Measurements from ENCODE around the gene ICA1. TPM values are rescaled to one million over a fixed set of nuclear protein-coding genes. Genes with fewer than 3 reads are reported as not detected.

Gene ICA1
- total and polyA plus RNA-seq, 2 experiments from 2014 or later, result 45.2 to 83.7 TPM

DNA sequence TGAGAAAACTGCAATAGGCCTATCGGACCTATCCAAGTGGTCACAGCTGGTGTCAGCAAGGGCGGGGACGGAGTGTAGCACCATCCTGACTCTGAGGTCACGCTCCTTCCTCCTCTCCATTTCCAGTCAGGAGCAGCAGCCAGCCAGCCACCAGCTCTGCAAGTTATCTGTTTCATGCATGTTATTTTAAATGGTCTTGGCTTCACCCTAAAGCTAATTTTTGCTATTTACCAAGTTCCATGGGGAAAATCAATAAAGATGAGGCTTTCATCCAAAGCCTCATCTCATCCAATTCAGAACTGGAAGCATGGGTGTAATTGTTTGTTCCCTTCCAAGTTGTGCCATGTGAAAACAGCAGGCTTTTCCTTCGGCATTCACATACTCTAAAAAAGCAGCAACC, 49.3 kb downstream of the ICA1 start (continued):
- TF ChIP-seq ETS1 (IDR thresholded peaks at IDR 0.05), result no peak

DNA sequence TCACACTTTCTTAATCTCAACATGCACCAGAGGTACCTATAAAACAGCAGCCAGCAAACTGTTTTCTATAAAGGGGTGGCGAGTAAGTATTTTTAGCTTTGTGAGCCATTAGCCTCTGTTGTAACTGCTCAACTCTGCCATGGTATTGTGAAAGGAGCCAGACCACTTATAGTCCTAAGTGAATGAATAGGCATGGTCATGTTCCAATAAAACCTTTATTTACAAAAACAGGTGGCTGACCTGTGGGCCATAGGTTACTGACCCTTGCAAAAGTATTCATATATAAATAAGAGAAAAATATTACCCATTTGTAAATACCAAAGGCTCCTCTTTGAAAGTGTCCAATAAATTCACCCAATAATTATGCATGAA, 50.3 kb downstream of the ICA1 start:
- Histone ChIP-seq H3K9me2 (ENCODE audit: insufficient read depth) (no peaks in the 10 kb centered on the region), H3K79me2 (replicated peaks; ENCODE audit: insufficient read depth) (no peaks in the 10 kb centered on the region), H3K27ac (ENCODE audit: low read depth) (no peak overlapping the region), H3F3A (replicated peaks; ENCODE audit: low read depth) (0 out of 2 replicates have a peak, but pooled peaks cover 2% of the 10 kb centered on the region), H2AFZ (no peak overlapping the region), H4K20me1 (replicated peaks; ENCODE audit: insufficient read depth) (no peaks in the 10 kb centered on the region), H3K4me1 (ENCODE audit: insufficient read depth) (peaks cover 58% of the 10 kb centered on the region), H3K36me3 (ENCODE audit: insufficient read depth) (no peaks in the 10 kb centered on the region), H3K4me3 (no peak overlapping the region), H3K27me3 (ENCODE audit: insufficient read depth) (no peaks in the 10 kb centered on the region), H3K4me2 (no peak overlapping the region)
- H3K4me1 Mint-ChIP-seq, result peaks cover 60% of the 10 kb centered on the region
- ATAC-seq (no peak), DNase-seq (ENCODE audit: low spot score) (no peak)
- H3K27ac Mint-ChIP-seq, result no peak overlapping the region
- H3K9me3 Mint-ChIP-seq, result no peaks in the 10 kb centered on the region
- peaks cover 10% of the 10 kb centered on the region for H3K36me3 Mint-ChIP-seq (ENCODE audit: low read depth)
- H3K4me3 Mint-ChIP-seq, result no peak overlapping the region
- H3K27me3 Mint-ChIP-seq (ENCODE audit: insufficient read depth, low read depth, poor library complexity), result peaks cover 6% of the 10 kb centered on the region
- no peak for TF ChIP-seq CREB1 (CRISPR knock-in tag; IDR thresholded peaks at IDR 0.05; ENCODE audit: low read depth)
- TF ChIP-seq, protein P1, sequence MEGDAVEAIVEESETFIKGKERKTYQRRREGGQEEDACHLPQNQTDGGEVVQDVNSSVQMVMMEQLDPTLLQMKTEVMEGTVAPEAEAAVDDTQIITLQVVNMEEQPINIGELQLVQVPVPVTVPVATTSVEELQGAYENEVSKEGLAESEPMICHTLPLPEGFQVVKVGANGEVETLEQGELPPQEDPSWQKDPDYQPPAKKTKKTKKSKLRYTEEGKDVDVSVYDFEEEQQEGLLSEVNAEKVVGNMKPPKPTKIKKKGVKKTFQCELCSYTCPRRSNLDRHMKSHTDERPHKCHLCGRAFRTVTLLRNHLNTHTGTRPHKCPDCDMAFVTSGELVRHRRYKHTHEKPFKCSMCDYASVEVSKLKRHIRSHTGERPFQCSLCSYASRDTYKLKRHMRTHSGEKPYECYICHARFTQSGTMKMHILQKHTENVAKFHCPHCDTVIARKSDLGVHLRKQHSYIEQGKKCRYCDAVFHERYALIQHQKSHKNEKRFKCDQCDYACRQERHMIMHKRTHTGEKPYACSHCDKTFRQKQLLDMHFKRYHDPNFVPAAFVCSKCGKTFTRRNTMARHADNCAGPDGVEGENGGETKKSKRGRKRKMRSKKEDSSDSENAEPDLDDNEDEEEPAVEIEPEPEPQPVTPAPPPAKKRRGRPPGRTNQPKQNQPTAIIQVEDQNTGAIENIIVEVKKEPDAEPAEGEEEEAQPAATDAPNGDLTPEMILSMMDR (conservative IDR thresholded peaks at IDR 0.05; ENCODE audit: low read depth in 2 of 2), result no peak
- TF ChIP-seq POLR2AphosphoS5 (IDR thresholded peaks at IDR 0.05; ENCODE audit: low read depth), result no peak
- no peak for TF ChIP-seq ETS1 (IDR thresholded peaks at IDR 0.05)
- TF ChIP-seq ZNF331 (CRISPR knock-in tag; IDR thresholded peaks at IDR 0.05; ENCODE audit: low read depth), result no peak
- no peak for TF ChIP-seq JUNB (IDR thresholded peaks at IDR 0.05; ENCODE audit: unreplicated experiment)
- TF ChIP-seq ZNF114 (CRISPR knock-in tag; IDR thresholded peaks at IDR 0.05), result no peak
- no peak for TF ChIP-seq NANOG (IDR thresholded peaks at IDR 0.05; ENCODE audit: borderline replicate concordance)
- no peak for TF ChIP-seq STAT1 (IDR thresholded peaks at IDR 0.05; ENCODE audit: unreplicated experiment)
- TF ChIP-seq EZH2 (IDR thresholded peaks at IDR 0.05; ENCODE audit: low read depth, unreplicated experiment), result no peak
- TF ChIP-seq, protein P2, sequence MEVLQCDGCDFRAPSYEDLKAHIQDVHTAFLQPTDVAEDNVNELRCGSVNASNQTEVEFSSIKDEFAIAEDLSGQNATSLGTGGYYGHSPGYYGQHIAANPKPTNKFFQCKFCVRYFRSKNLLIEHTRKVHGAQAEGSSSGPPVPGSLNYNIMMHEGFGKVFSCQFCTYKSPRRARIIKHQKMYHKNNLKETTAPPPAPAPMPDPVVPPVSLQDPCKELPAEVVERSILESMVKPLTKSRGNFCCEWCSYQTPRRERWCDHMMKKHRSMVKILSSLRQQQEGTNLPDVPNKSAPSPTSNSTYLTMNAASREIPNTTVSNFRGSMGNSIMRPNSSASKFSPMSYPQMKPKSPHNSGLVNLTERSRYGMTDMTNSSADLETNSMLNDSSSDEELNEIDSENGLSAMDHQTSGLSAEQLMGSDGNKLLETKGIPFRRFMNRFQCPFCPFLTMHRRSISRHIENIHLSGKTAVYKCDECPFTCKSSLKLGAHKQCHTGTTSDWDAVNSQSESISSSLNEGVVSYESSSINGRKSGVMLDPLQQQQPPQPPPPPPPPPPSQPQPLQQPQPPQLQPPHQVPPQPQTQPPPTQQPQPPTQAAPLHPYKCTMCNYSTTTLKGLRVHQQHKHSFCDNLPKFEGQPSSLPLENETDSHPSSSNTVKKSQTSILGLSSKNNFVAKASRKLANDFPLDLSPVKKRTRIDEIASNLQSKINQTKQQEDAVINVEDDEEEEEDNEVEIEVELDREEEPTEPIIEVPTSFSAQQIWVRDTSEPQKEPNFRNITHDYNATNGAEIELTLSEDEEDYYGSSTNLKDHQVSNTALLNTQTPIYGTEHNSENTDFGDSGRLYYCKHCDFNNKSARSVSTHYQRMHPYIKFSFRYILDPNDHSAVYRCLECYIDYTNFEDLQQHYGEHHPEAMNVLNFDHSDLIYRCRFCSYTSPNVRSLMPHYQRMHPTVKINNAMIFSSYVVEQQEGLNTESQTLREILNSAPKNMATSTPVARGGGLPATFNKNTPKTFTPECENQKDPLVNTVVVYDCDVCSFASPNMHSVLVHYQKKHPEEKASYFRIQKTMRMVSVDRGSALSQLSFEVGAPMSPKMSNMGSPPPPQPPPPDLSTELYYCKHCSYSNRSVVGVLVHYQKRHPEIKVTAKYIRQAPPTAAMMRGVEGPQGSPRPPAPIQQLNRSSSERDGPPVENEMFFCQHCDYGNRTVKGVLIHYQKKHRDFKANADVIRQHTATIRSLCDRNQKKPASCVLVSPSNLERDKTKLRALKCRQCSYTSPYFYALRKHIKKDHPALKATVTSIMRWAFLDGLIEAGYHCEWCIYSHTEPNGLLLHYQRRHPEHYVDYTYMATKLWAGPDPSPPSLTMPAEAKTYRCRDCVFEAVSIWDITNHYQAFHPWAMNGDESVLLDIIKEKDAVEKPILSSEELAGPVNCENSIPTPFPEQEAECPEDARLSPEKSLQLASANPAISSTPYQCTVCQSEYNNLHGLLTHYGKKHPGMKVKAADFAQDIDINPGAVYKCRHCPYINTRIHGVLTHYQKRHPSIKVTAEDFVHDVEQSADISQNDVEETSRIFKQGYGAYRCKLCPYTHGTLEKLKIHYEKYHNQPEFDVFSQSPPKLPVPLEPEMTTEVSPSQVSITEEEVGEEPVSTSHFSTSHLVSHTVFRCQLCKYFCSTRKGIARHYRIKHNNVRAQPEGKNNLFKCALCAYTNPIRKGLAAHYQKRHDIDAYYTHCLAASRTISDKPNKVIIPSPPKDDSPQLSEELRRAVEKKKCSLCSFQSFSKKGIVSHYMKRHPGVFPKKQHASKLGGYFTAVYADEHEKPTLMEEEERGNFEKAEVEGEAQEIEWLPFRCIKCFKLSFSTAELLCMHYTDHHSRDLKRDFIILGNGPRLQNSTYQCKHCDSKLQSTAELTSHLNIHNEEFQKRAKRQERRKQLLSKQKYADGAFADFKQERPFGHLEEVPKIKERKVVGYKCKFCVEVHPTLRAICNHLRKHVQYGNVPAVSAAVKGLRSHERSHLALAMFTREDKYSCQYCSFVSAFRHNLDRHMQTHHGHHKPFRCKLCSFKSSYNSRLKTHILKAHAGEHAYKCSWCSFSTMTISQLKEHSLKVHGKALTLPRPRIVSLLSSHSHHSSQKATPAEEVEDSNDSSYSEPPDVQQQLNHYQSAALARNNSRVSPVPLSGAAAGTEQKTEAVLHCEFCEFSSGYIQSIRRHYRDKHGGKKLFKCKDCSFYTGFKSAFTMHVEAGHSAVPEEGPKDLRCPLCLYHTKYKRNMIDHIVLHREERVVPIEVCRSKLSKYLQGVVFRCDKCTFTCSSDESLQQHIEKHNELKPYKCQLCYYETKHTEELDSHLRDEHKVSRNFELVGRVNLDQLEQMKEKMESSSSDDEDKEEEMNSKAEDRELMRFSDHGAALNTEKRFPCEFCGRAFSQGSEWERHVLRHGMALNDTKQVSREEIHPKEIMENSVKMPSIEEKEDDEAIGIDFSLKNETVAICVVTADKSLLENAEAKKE (CRISPR knock-in tag; IDR thresholded peaks at IDR 0.05), result no peak
- TF ChIP-seq EZH2phosphoT487 (IDR thresholded peaks at IDR 0.05; ENCODE audit: unreplicated experiment), result no peak
